ENCODE data around the gene PPARA.
A peak's percentile ranks its signal among the peaks of the same experiment; 100 is the strongest.

PPARA gene

DNA sequence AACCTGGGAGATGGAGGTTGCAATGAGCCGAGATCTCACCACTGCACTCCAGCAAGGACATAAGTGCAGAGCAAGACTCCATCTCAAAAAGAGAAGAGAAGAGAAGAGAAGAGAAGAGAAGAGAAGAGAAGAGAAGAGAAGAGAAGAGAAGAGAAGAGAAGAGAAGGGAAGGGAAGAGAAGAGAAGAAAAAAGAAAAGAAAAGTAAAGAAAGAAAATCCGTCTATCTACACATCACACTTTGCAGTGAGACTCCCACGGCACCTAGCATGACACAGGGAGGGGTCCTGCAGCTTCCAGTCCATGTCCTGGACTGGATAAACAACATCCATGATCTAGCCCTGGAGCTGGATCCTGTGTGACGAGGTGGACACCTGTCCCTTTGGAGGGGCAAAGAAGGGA, 4.0 kb upstream of the PPARA start:
- no peak for DNase-seq

DNA sequence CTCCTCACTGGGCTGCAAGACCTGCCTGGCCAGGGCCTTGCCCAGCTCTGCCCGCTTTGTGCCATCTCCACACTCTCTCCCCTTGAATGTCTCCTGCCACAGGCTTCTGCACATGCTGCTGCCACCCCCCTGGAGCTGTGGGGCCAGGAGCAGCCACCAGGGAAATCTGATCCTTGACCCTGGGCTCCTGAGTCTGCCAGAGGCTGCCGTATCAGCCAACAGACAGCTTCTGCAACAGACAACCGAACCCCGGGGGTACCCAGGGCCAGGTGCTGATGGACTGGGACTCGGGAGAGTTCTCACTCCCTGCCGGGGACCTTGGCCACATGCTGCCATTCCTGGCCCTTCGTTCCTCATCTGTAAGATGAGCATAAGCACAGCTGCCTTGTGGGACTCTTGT, 3.3 kb upstream of the PPARA start:
- DNase-seq: no peak

DNA sequence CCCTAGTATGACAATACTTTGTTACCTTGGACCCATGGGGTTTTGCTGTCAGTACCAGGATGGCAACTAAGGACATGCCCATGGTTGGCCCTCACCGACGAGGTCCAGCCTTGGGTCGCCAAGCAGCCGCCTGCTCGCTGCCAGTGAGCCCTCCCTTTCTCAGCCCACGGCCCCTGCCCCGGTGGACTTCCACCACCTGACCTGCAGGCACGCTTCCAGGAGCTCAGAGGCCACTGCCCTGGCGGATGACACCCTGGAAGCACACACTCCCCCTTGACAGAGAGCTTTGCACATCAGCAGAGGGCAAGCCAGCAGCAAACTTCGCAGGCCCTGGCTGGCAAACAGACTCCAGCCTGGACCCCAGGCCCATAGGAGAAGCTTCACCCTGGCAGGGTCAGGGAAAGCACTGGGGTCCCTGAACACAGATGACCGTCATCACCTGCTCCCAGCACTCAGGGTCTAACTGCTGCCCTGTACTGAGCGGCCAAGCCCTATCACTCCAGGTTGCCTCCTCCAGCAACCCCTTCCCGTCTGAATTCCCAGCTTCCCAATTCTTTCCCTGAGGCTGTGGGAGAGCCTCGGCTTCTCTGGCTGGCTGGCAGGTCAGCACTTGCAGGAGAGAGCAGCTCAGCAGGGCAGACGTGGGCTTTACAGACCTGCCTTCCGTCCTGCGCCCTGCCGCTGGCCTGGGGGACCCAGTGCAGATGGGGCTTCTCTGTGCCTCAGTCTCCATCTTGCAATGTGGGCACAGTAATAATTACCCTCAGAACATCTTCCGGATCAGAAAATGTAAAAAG, 2.7 kb upstream of the PPARA start:
- no peak for DNase-seq

DNA sequence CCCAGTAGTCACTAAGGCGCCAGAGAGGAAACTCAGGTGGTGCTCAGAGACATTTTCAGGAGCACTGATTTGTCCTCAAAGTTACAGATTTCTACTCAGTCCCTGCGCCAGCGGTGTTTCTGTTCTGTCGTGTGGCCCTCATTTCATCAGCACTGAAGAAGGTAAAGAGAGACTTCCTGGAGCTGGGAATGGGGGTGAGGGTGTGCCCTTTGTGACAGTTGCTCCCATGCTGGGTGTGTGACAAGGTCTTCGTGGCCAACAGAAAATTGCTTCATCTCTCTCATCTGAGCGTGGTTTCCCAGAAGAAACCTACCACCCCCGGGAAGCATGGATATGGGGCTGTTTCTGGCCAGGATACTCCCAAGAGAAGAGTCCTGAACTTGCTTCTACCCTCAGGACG, 2.0 kb upstream of the PPARA start:
- no peak for DNase-seq

- DNase-seq: no peak
Observed at GRCh38 chr22:46148816-46149511, 1.4 kb upstream of the PPARA start.

DNA sequence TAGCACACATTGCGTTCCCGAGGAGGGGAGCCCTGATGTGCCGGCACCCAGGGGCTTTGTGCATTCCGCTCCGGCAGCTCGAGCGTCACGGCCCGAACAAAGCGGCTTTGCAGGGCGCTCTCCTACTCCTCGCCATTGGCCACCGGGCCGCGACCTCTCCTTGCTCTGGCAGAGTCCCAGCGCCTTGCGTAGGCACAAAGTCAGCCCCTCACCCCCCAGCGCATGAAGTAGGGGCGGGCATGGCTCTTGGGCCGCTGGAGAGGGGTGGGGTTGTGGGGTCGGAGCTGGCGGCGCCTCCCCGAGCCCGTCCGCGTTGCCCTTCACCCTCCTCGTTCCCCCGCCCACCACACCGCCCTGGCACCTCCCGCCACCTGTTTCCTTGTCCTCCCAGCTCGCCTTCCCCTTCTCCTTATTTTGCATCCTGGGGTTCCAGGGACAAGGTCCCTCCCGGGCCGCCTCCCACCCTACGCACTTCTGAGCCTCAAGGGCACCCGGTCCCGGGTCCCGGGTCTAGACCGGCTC, 753 bp upstream of the PPARA start:
- peak; percentile 31 for DNase-seq

GRCh38 chr22:46150655-46151477, 540 bp downstream of the PPARA start:
- peak; percentile 65 for DNase-seq

DNA sequence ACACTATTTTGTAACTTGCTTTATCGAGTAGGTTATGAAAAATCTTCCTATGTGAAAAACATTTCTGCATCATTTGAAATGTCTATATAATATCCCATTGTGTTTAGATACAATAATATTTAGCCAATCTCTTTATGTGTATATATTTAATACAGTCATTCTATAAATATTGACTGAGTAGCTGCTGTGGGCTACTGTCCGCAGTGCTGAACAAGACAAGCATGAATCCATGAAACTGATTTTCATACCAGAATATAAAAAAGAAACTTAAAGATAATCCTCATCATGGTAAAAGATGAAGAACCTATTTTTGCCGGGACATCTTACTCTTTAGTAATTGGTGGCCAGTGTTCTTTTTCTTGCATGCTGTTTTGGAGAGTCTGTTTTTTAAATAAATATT, 3.6 kb downstream of the PPARA start:
- no peak for DNase-seq

- DNase-seq: no peak
Observed at GRCh38 chr22:46156031-46156430, 5.7 kb downstream of the PPARA start.

DNA sequence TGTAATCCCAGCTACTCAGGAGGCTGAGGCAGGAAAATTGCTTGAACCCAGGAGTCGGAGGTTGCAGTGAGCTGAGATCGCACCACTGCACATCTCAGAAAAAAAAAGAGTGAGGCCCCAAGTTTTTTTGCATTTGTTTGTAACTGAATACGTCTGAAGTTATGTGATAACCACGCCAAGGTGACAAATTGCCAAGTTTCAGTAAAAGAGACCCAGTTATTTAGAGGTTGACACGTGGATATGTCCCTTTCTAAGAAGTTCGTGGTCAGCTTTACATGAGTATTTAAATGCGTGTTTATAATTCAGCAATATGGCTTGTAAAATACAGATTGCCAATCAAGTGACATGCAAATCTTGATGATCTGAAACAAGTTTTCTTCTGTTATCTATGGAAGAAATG, 8.0 kb downstream of the PPARA start:
- DNase-seq: no peak

DNA sequence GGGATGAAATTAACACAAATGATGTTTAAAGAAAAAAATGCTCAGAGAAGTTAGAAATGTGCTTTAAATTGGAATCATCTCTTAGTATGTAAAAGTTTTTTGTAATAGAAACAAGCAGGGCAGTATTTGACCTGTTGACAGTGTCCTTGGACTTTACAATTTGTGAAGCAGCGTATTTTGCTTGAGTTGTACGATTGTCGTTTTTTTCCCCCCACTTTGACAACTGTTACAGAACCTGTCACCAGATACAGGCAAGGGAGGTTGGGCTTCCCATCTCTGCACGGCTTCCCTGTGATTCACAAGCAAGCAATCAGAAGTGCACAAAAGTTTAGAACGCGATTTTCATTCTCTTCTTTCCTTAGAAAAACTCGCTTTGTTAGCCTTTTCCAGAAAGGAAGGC, 8.9 kb downstream of the PPARA start:
- no peak for DNase-seq

DNA sequence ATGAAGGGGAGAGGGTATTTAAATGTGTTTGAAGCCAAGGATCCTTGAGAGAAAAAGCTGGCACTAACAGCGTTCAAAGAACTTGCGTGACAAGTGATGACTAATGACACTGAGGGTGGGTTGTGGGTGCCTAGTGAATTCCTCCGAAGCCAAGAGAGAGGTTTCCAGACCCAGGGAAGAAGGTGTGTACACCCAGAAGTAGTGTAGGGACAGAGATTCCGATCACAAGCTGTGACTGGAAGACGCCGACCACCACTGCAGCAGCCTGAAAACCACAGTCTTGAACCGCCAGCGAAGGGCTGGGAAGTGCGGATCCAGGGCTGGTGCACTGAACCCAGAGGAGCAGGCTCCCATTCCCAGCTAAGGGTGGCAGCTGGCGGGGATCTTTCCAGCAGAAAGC, 9.5 kb downstream of the PPARA start:
- no peak for DNase-seq

GRCh38 chr22:46162285-46162684, 12.0 kb downstream of the PPARA start:
- DNase-seq: no peak

GRCh38 chr22:46162771-46163556, 12.6 kb downstream of the PPARA start:
- DNase-seq: no peak

DNA sequence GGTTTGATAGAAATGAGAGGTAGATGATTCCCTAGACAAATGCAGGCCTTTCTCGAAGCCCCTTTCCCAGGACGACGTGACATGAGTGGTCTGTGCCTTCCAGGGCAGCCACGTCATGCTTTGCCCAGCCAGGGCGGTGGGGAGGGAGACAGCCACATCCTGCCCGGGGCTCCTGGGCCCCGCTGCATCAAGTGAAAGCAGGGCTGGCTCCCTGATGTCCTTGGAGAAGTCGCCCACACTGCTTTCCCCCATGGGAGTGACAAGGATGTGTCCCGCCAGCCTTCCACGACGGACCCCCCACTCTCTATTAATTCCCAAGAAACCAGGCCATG, 13.2 kb downstream of the PPARA start:
- no peak for DNase-seq

DNA sequence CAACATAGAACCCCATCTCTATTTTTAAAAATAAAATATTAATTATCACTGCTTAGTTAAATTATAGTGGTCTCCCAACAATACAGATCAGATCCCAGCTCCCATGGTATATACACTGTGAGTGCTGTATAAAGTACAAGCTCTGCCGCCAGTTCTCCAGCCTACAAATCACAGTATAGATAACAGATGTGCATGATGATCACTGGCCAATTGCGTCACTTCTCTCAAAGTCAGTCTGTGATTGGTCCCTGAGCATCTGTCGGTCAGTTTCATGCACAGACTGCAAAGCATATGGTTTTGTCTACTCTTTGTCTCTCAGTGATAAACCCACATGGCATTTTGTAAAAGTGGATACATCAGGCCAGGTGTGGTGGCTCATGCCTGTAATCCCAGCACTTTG, 15.7 kb downstream of the PPARA start:
- no peak for DNase-seq

- no peak for DNase-seq
Observed at GRCh38 chr22:46169628-46170027, 19.3 kb downstream of the PPARA start.

DNA sequence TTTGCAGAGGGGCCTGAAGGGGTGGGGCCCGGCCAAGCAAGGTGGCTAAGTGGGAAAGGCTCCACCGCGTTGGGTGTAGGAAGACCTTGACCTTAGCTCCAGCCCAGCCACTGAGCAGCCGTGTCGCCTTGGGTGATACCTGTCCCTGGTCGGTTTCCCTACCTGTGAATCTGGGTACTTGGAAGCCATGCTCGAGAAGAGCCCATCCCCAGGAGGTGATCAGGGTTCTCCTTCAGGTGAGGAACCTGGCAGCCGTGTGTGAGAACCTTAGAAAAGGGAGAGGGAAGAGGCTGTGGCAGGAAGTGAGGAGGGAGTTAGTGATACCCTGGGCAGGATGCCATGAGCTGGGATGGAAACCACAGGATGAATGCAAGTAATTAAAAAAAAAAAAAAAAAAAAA, 21.6 kb downstream of the PPARA start:
- no peak for DNase-seq

- DNase-seq: no peak
Observed at GRCh38 chr22:46172522-46173110, 22.3 kb downstream of the PPARA start.

- no peak for DNase-seq
Observed at GRCh38 chr22:46173152-46173551, 22.8 kb downstream of the PPARA start.

GRCh38 chr22:46175631-46176030, 25.3 kb downstream of the PPARA start:
- DNase-seq: no peak

DNA sequence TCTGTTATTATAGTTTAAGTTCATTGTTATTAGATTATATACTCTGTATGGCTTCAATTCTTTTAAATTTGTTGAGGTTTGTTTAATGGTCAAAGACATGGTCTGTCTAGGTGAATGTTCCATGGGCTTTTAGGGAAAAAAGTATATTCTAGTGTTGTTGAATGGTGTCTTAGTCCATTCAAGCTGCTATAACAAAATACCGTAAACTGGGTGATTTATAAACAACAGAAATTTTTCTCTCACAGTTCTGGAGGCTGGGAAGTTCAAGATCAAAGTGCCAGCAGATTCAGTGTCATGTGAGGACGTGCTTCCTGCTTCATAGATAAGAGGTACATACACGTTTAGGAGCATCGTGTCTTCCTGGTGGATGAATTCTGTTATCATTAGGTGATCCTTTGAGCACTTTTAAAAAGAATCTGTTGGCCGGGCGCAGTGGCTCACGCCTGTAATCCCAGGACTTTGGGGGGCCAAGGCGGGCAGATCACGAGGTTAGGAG, 26.2 kb downstream of the PPARA start:
- DNase-seq: no peak
